GM19043 (cell line): ENCODE results near the gene LMNA.
"Not testable (repeated sequence)": the region's sequence is repeated elsewhere in the genome, so short reads cannot be mapped to it uniquely, and the experiment has no call there.

Experiments
- ATAC-seq: cut with Tn5 transposase; IDR thresholded peaks from one replicate; pipeline ENCODE4 v1.9.1; 2021; ENCODE audit warnings: low read depth; ENCODE audit not compliant: unreplicated experiment

Gene LMNA

GRCh38 chr1:156119503-156120209 lies 5.1 kb downstream of the LMNA start:
- no peak for ATAC-seq

GRCh38 chr1:156120318-156120717 lies 5.8 kb downstream of the LMNA start:
- ATAC-seq, result no peak

- ATAC-seq, result not testable (repeated sequence)
Observed at GRCh38 chr1:156121005-156121404, 6.5 kb downstream of the LMNA start.

GRCh38 chr1:156121457-156121856 lies 6.9 kb downstream of the LMNA start:
- ATAC-seq, result no peak

GRCh38 chr1:156122086-156122485 lies 7.6 kb downstream of the LMNA start:
- ATAC-seq, result no peak

GRCh38 chr1:156122519-156123355 lies 8.2 kb downstream of the LMNA start:
- ATAC-seq, result no peak

GRCh38 chr1:156123356-156124196 lies 9.1 kb downstream of the LMNA start:
- no peak for ATAC-seq

GRCh38 chr1:156124557-156125483 lies 10.3 kb downstream of the LMNA start:
- ATAC-seq, result no peak

- ATAC-seq, result not testable (repeated sequence)
Observed at GRCh38 chr1:156125544-156125943, 11.0 kb downstream of the LMNA start.

- ATAC-seq, result no peak
Observed at GRCh38 chr1:156126043-156126629, 11.6 kb downstream of the LMNA start.

- ATAC-seq, result peak; percentile 45
Observed at GRCh38 chr1:156126630-156127534, 12.4 kb downstream of the LMNA start.

GRCh38 chr1:156128308-156128653 lies 13.8 kb downstream of the LMNA start:
- no peak for ATAC-seq

- no peak for ATAC-seq
Observed at GRCh38 chr1:156128654-156129597, 14.4 kb downstream of the LMNA start.

- ATAC-seq, result no peak
Observed at GRCh38 chr1:156129687-156130577, 15.4 kb downstream of the LMNA start.

- ATAC-seq, result no peak
Observed at GRCh38 chr1:156130578-156130942, 16.0 kb downstream of the LMNA start.

- no peak for ATAC-seq
Observed at GRCh38 chr1:156134716-156135435, 20.4 kb downstream of the LMNA start.
